ENCODE data around the gene CLEC16A. TPM values are rescaled to one million over a fixed set of nuclear protein-coding genes. Genes with fewer than 3 reads are reported as not detected.
"Not testable (repeated sequence)": the region's sequence is repeated elsewhere in the genome, so short reads cannot be mapped to it uniquely, and the experiment has no call there.

Gene CLEC16A
- total RNA-seq, 2 experiments from 2014 or later: 32.6 to 34.9 TPM

DNA sequence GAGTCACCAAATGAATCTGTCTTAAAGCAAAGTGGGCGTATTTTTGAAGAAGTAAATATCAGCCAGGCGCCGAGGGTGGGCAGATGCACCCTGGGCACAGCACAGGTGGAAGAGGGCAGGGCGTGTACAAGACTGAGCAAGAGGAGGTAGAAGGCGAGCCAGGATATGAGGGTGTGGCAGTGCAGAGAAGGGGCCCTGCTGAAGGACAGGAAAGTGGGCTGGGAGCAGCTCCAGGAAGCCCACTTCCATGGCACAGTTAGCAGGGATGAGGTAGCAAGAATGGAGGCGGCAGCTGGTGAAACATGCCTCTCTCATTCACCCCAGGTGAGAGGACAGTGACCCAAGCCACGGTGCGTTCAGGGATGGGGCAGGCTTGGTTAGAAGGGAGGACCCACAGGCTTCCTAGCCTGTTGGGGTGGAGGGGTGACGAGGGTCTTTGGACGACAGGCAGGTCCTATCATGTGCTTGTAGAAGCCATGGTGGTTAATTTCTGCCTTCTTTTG, 149.3 kb downstream of the CLEC16A start:
- CTCF ChIA-PET: interaction anchor here (0.6 to 3.3 kb wide), 9 partner anchors 10 to 624 kb away, joined by 3 to 15 read pairs (median 8); partner anchors contain the start of gene SOCS1
- POLR2A ChIA-PET: interaction anchor here (0.7 to 3.1 kb wide), 5 partner anchors 41 to 731 kb away, joined by 4 to 23 read pairs (median 4); partner anchors contain the start of gene SOCS1

GRCh38 chr16:11094075-11094856, 149.9 kb downstream of the CLEC16A start:
- CTCF ChIA-PET: interaction anchor here (0.6 to 3.3 kb wide), 13 partner anchors 11 to 623 kb away, joined by 3 to 15 read pairs (median 4); partner anchors contain the start of gene SOCS1
- POLR2A ChIA-PET: interaction anchor here (0.5 to 3.1 kb wide), 12 partner anchors 11 to 492 kb away, joined by 3 to 23 read pairs (median 5); partner anchors contain the start of genes LITAF and SOCS1

DNA sequence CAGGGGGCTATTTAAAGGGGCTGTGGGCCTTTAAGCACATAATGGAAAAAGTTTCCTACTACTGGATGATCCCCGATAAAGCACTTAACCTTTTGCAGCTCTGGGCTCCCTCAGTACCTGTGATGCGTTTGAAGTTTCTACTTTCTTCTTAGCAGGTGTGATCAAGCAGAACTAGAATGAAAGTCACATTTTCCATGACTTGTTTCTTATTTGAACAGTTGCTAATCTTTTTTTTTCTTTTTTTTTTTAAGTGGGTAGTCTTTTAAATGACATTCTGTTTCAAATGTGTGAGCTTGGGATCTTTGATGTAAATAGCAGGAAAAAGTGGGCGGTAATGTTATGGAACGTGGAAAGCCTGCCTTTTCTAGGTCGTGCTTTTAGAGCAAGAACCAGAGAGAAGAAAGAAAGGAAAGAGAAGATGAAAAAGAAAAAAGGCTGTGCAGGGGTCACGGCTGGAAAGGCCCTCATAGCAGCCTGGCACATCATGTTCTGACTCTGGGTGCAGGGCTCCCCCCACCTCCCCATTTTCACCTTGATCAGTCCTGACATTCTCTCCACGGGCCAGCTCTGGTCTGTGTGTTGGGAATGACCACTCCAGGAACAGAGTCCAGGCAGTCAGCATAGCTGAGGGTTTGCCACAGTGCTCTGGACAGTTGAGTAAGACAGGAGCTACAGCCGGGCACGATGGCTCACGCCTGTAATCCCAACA, 150.6 kb downstream of the CLEC16A start:
- ChIA-PET CTCF (interaction anchor here (0.7 to 3.3 kb wide), 15 partner anchors 10 to 162 kb away, joined by 3 to 15 read pairs (median 3); partner anchors contain the start of gene SOCS1), POLR2A (interaction anchor here (0.5 to 3.1 kb wide), 15 partner anchors 10 to 492 kb away, joined by 3 to 23 read pairs (median 4); partner anchors contain the start of genes LITAF and SOCS1)

DNA sequence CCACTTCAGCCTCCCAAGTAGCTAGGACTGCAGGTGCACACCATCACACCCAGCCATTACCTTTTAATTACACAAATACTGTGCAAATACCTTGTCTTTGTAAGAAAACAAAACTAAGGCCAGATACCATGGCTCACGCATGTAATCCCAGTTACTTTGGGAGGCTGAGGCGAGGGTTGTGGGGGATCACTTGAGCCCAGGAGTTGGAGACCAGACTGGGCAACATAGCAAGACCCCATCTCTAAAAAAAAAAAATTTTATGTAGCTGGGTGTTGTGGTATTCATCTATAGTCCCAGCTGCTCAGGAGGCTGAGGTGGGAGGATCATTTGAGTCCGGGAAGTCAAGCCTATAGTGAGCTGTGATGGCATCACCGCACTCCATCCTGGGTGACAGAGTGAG, 151.6 kb downstream of the CLEC16A start:
- POLR2A ChIA-PET: interaction anchor here (0.6 to 3.1 kb wide), 4 partner anchors 9 to 159 kb away, joined by 3 to 23 read pairs (median 8); partner anchors contain the start of gene SOCS1
- CTCF ChIA-PET: interaction anchor here (1.1 to 3.3 kb wide), 7 partner anchors 9 to 161 kb away, joined by 3 to 15 read pairs (median 4); partner anchors contain the start of gene SOCS1

DNA sequence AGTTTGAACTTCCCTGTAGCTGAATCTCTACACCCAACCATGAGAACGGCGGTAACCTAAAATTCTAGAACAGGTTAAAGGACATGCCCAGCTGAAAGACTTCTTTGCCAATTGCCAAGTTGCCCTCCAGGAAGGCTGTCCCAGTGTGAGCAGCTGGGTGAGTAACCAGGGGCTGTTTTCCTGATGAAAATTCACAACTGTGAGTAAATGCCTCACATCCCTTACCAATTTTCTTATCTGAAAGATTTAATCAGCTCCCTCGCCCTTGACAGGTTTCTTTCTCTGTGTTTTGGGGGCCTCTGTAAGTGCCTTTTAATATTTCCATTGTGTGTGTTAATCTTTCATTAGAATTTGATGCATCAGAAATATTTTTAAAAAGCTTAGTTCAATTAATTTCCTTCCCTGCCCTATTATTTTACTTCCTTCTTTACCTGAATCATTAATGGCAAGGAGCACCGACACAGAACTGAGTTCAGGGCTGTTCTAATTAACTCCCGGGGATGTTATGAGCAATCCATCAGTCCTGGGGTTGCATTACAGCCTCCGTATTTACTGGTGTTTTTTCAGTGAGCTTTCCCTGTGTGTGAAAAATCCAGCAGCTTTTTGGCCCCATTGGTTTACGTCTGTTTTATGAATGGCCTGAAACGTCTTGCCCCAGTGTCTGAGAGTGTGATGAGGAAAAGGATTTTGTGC, 152.9 kb downstream of the CLEC16A start:
- ChIA-PET POLR2A (interaction anchor here (3.0 kb wide), 1 partner anchor 155 kb away, joined by 13 read pairs; no protein-coding TSS in a partner anchor), CTCF (interaction anchor here (0.6 to 1.4 kb wide), 3 partner anchors 158 to 480 kb away, joined by 3 to 4 read pairs (median 3); no protein-coding TSS in a partner anchor)

DNA sequence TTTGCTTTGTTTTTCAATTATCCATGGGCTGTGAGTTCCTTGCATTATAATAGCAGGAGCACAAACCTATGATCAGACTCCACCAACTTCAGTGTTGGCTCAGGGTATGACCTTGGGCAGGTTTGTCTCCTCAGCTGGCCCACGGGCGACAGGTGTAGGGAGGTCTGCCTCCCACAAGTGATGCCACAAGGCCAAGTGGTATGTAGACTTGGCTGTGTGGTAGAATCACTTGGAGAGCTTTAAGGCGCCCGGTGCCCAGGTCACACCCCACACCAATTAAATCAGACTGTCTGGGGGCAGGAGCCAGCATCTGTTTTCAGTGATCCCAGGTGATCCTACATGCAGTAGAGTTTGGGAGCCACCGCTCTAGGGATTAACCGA, 153.4 kb downstream of the CLEC16A start:
- ChIA-PET CTCF (interaction anchor here (0.6 to 1.4 kb wide), 3 partner anchors 158 to 479 kb away, joined by 3 to 4 read pairs (median 3); no protein-coding TSS in a partner anchor), POLR2A (no interaction called here)

DNA sequence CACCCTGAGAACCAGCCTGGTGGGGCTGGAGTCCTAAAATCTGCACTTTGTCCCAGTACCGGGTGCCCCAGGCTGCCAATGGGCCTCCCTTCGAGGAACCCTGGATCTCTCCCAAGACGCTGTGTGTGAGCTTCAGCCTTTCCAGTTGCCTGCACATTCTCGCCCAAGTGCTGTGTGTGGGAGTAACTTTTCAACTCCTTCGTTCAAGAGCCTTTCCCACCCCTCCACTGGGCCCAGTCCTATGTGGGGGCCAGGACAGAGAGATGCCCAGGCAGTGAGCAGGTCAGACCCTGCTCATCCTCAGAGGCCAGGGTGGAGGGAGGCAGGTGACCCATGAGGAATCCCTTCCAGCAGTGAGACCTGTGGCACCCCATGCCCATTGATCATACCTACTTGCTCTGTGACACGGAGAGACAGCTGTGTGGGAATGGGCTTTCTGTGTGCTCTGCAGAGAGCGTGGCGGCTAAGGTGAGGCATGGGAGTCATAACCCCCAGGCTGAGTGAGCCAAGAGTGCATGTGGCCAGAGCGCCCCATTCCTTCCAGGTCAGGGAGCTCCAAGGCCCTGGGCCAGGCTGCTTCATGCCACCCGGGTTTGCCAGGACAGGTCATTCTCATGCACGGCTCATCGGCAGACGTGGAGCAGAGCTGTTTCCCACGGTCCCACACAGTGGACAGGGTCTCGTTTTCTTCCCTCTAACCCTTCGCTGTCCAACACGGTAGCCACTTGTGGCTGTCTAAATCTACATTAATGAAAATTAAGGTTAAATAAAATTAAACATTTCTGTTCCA, 154.4 kb downstream of the CLEC16A start:
- ChIA-PET CTCF (interaction anchor here (1.4 to 2.5 kb wide), 3 partner anchors 23 to 156 kb away, joined by 3 to 12 read pairs (median 4); partner anchors contain the start of gene SOCS1), POLR2A (no interaction called here)

DNA sequence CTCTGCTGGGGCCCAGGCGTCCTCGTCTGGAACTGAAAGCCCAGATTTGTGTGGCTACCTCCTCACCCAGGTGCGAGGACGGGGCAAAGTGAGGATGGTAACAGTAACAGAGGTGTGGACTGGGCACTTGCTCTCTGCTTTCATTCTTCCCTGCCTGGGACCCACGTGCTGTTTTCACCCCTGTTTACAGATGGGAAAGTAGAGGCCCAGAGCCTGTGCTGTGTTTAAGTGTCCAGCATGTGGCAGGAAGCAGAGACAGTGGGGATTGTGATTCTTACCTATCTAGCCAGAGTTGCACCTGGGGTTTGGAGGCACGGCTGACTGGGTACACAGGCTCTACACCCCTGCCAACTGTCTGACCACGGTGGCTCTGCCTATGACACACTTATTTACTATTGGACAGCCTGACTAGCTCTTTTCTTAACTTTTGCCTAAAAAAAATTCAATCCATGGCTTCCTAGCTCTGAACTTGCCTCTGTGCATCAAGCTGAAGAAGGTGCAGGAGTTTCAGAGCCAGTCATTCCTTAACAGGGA, 155.4 kb downstream of the CLEC16A start:
- ChIA-PET CTCF (interaction anchor here (1.0 to 2.5 kb wide), 8 partner anchors 24 to 155 kb away, joined by 3 to 12 read pairs (median 3); partner anchors contain the start of gene SOCS1), POLR2A (interaction anchor here (0.6 to 1.3 kb wide), 7 partner anchors 47 to 156 kb away, joined by 3 to 6 read pairs (median 3); no protein-coding TSS in a partner anchor)

GRCh38 chr16:11100239-11100750, 155.9 kb downstream of the CLEC16A start:
- POLR2A ChIA-PET: interaction anchor here (0.7 to 1.3 kb wide), 6 partner anchors 47 to 155 kb away, joined by 3 to 6 read pairs (median 4); no protein-coding TSS in a partner anchor
- CTCF ChIA-PET: interaction anchor here (0.6 to 2.5 kb wide), 10 partner anchors 24 to 155 kb away, joined by 3 to 12 read pairs (median 4); partner anchors contain the start of gene SOCS1

DNA sequence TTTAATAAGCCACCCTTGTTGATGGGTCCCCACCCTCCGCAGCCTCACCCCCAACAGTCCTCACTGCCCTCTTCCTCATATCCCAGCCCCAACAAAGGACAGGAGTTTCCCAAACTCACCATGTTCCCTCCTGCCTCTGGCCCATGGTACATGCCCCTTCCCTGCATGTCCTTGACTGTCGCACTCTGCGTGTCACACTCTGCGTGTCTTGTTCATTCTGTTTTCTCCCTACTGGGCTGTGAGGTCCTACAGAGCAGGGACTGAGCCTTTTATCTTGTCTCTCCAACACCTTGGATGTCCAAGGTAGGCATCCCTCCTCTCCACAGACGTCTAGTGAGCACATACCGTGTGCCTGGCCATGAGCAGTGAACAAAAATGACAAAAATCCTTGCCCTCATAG, 156.9 kb downstream of the CLEC16A start:
- ChIA-PET CTCF (interaction anchor here (1.5 kb wide), 2 partner anchors 9 to 137 kb away, joined by 4 to 5 read pairs; no protein-coding TSS in a partner anchor), POLR2A (no interaction called here)

DNA sequence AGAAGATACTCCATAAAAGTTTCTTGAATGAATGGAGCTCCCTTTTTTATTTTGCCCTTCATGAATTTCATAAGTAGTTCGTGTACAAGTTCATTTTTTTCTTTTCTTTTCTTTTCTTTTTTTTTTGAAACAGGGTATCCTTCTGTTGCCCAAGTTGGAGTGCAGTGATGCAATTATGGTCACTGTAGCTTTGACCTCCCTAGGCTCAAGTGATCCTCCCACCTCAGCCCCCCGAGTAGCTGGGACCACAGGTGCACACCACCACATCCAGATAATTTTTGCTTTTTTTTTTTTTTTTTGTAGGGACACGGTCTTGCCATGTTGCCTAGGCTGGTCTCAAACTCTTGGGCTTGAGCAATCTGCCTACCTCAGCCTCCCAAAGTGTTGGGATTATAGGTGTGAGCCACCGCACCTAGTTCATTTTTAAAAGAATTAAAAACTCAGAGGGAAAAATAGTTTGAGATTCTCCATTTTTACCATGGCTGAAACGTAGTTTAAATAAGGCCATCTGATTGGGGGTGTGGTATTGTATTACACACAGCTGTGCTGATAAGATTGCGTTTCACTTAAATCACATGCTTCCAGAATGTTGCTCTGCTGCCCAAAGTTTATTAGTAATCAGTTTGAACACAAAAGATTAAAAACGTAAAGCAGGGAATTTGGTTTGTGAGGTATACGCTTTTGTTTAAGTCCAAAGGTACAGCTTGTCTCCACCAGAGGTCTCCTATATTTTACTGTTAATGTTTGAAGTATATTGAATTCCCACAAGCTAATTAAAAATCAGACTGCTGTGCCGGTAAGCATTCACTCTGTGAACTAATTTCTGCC, 157.5 kb downstream of the CLEC16A start:
- ChIA-PET CTCF (interaction anchor here (0.9 to 1.5 kb wide), 4 partner anchors 10 to 154 kb away, joined by 3 to 5 read pairs (median 4); no protein-coding TSS in a partner anchor), POLR2A (interaction anchor here (0.5 to 0.9 kb wide), 2 partner anchors 123 to 156 kb away, joined by 3 to 4 read pairs; no protein-coding TSS in a partner anchor)

DNA sequence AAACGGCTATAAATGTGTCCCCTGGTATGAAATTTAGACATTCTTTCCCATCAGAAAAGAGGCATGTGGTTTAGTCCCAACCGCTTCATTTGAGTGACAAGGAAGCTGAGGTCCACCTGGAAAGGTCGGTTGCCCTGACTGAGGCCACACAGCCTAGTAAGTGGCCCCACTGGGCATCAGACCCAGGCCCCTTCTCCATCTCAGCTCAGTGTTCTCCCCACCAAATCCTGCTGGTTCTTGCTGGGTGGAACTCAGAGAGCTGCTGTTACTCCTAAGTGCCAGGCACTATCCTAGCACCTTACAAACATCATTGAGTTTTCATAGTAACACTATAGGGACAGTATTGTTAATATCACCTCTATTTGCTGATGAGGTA, 158.1 kb downstream of the CLEC16A start:
- POLR2A ChIA-PET: interaction anchor here (0.9 kb wide), 1 partner anchor 123 kb away, joined by 3 read pairs; no protein-coding TSS in a partner anchor

GRCh38 chr16:11103301-11103700, 158.9 kb downstream of the CLEC16A start:
- POLR2A ChIA-PET, CTCF ChIA-PET: not testable (repeated sequence)

More for the DNA sequence above, 158.1 kb downstream of the CLEC16A start:
- CTCF ChIA-PET: interaction anchor here (0.9 to 1.1 kb wide), 2 partner anchors 41 to 153 kb away, joined by 3 read pairs; no protein-coding TSS in a partner anchor

GRCh38 chr16:11104168-11105037, 160.0 kb downstream of the CLEC16A start:
- CTCF ChIA-PET: interaction anchor here (0.9 to 1.3 kb wide), 4 partner anchors 9 to 147 kb away, joined by 3 to 10 read pairs (median 3); no protein-coding TSS in a partner anchor
- POLR2A ChIA-PET: interaction anchor here (0.6 to 2.3 kb wide), 4 partner anchors 9 to 151 kb away, joined by 3 to 6 read pairs (median 5); partner anchors contain the start of gene SOCS1

Measured in activated CD8-positive, alpha-beta memory T cell treated with anti-CD3 and anti-CD28 coated beads for 36 hours (primary cell).